HG03280 (cell line): Measurements from ENCODE around the gene RELA.

Experiments
- ATAC-seq: cut with Tn5 transposase; IDR thresholded peaks from one replicate; pipeline ENCODE4 v1.9.1; 2021; ENCODE audit warnings: mild to moderate bottlenecking, moderate library complexity; ENCODE audit not compliant: unreplicated experiment

RELA gene

DNA sequence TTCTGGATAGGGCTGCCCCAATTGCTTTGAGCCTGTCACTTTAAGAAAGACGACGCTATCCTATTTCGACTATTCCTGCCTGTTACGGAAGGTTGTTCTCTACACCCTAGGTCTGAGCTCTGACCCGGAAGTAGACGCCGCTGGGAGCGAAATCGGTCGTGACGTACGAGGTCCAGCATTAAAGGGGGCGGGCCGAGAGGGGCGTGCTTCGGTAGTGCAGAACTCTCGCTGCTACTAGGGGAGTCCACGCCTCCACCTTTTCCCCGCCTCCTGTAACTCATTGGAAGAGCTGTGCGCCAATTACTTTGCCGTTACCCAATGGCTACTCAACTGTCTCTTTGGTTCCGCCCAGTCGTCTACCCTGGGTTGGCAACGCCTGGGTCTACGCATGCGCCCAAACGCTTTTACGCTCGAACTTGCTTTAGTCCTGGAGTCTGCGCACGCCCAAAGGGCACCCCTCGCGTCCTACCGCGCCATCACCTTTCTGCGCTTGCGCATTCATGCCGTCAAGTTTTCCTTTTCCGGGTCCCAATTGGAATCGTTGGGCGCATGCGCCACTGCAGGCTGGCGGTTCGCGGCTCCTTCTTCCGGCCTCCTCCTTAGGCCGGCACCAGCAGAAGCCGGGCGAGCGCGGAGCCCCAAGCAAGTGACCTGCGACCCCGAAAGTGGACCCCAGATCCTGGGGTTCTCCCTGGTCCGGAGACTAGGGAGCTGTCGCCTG lies 47.3 kb downstream of the RELA start, which contains the start of gene PCNX3:
Gene PCNX3, plus strand, starts transcription at position 548 of the 721 bp plus-strand sequence. CDS start 536 bp downstream, outside the sequence.
- peak; percentile 81 for ATAC-seq

DNA sequence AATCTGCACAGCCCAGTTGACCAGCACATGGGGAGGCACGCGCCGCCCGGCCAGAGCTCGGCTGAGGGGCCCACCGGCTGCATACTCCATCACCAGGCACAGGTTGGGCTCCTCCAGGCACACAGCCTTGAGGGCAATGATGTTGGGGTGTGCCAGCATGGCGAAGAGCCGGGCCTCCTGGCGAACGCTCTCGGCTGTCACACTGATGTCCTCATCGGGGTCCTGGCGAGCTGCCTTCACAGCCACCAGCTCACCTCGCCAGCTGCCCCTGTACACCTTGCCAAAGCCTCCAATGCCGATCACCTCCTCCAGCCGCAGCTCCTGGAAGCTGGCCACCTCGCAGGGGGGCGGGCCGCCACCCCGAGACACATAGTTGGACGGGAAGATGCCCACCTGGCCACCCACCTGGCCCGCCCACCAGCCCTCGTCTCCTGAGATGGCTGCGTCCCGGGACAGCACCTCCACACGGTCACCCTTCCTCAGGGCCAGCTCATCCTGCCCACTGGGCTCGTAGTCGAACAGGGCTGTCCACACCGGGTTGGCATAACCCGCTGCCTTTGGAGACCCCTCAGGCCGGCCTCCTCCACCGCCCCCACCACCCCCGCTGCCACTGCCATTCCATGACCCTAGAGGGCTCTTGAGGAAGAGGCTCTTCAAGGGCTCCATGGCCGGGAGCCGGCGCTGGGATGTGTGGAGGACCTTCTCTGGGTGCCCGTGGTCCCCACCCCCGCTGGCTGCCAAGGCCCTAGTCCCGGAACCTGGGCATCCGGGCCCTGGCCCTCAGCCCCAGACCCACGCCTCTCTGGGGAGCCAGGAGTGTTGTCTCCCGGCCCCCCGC lies 49.4 kb downstream of the RELA start:
- no peak for ATAC-seq

DNA sequence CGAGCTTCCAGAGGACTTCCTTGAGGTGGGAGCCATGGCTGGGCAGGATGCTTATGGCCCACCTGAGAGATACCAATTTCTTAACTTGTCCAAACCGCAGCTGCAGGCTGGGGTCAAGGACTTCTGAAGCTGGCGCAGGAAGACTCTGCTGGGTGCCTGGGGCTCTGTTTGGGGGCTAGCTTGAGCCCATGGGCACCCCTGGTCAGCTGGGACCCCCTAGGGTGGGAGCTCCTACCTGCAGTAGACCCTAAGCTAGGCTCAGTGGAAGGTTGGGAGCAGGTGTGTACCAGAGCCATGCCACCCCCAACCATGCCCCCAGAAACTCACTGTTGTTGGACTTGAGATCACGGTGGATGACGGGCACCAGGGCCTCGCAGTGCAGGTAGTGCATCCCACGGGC lies 50.0 kb downstream of the RELA start:
- ATAC-seq = no peak

GRCh38 chr11:65611758-65612603 lies 50.7 kb downstream of the RELA start:
- ATAC-seq = no peak

GRCh38 chr11:65611028-65611757 lies 51.5 kb downstream of the RELA start:
- ATAC-seq = no peak

- no peak for ATAC-seq
These were observed 52.3 kb downstream of the RELA start for GRCh38 chr11:65610404-65610803.

GRCh38 chr11:65609665-65610064 lies 53.1 kb downstream of the RELA start:
- ATAC-seq = no peak

GRCh38 chr11:65609229-65609628 lies 53.5 kb downstream of the RELA start:
- ATAC-seq = no peak

GRCh38 chr11:65607614-65608426 lies 54.9 kb downstream of the RELA start:
- ATAC-seq = no peak

GRCh38 chr11:65606876-65607613 lies 55.7 kb downstream of the RELA start:
- no peak for ATAC-seq

GRCh38 chr11:65604258-65604657 lies 58.5 kb downstream of the RELA start:
- no peak for ATAC-seq
